Liver (tissue), 9 donors: ENCODE data around the gene TMC2. TPM values are rescaled to one million over a fixed set of nuclear protein-coding genes. Genes with fewer than 3 reads are reported as not detected.

Source experiments
- DNase-seq: peaks from one replicate; pipeline ENCODE4 v3.0.0-alpha.2; 2017; ENCODE audit warnings: low spot score
- H3K27ac ChIP-seq, 2 donors: one replicate each; pipeline ENCODE4 v1.7.0; 2013; ENCODE audit warnings: inconsistent platforms in 2 of 2, low read length in 2 of 2, control low read depth in 1 of 2, low read depth in 1 of 2, mild to moderate bottlenecking in 1 of 2
- H3K27me3 ChIP-seq, 4 donors: one replicate each; pipeline versions ENCODE4 v1.6.1 to v1.7.0; 2013; ENCODE audit warnings: low read length in 3 of 4, inconsistent platforms in 1 of 4, mild to moderate bottlenecking in 1 of 4, moderate library complexity in 1 of 4; ENCODE audit not compliant: control insufficient read depth in 4 of 4, insufficient read depth in 4 of 4
- H3K36me3 ChIP-seq, 4 donors: one replicate each; pipeline versions ENCODE4 v1.6.1 to v1.7.0; 2013; ENCODE audit warnings: low read length in 3 of 4, mild to moderate bottlenecking in 3 of 4, low read depth in 1 of 4, moderate library complexity in 1 of 4; ENCODE audit not compliant: control insufficient read depth in 4 of 4, insufficient read depth in 3 of 4
- H3K4me1 ChIP-seq, 4 donors: one replicate each; pipeline versions ENCODE4 v1.6.1 to v1.7.0; 2013; ENCODE audit warnings: low read length in 3 of 4, mild to moderate bottlenecking in 3 of 4, moderate library complexity in 1 of 4; ENCODE audit not compliant: control insufficient read depth in 4 of 4, insufficient read depth in 4 of 4
- H3K4me3 ChIP-seq, 3 donors: one replicate each; pipeline versions ENCODE4 v1.6.1 to v1.7.0; 2013; ENCODE audit warnings: low read length in 3 of 3, control low read depth in 1 of 3, low read depth in 1 of 3, mild to moderate bottlenecking in 1 of 3
- H3K9ac ChIP-seq, 2 donors: one replicate each; pipeline ENCODE4 v1.7.0; 2013; ENCODE audit warnings: low read length in 2 of 2, mild to moderate bottlenecking in 2 of 2, moderate library complexity in 2 of 2, control low read depth in 1 of 2, low read depth in 1 of 2
- H3K9me3 ChIP-seq, 4 donors: one replicate each; pipeline versions ENCODE4 v1.6.1 to v1.7.0; 2013; ENCODE audit warnings: low read length in 3 of 4; ENCODE audit not compliant: control insufficient read depth in 4 of 4
- ATF3 ChIP-seq: IDR thresholded peaks from 2 replicates; pipeline ENCODE4 v1.6.1; 2016; ENCODE audit warnings: antibody characterized with exemption
- CTCF ChIP-seq: fragments of 150-350 bp; IDR thresholded peaks from 2 replicates; pipeline ENCODE4 v1.5.1; 2017; ENCODE audit warnings: improper control_type of control experiment, low read depth, low read length; ENCODE audit not compliant: missing input control
- EGR1 ChIP-seq, 2 donors: IDR thresholded peaks; 2 replicates each; pipeline ENCODE4 v1.6.1; 2016 to 2018; ENCODE audit warnings: antibody characterized with exemption in 2 of 2, low read depth in 2 of 2
- FOXA1 ChIP-seq: IDR thresholded peaks from 2 replicates; pipeline ENCODE4 v1.6.1; 2016; ENCODE audit warnings: antibody characterized with exemption
- FOXA2 ChIP-seq: IDR thresholded peaks from 2 replicates; pipeline ENCODE4 v1.6.1; 2016; ENCODE audit warnings: antibody characterized with exemption
- GABPA ChIP-seq, 2 donors: IDR thresholded peaks in 1 of 2; conservative IDR thresholded peaks in 1 of 2; 2 replicates each; pipeline ENCODE4 v1.6.1; 2016; ENCODE audit warnings: antibody characterized with exemption in 2 of 2, mild to moderate bottlenecking in 1 of 2, moderate library complexity in 1 of 2
- HNF4A ChIP-seq, 2 donors: conservative IDR thresholded peaks; 2 replicates each; pipeline ENCODE4 v1.6.1; 2016; ENCODE audit warnings: antibody characterized with exemption in 2 of 2, mild to moderate bottlenecking in 2 of 2
- HNF4G ChIP-seq: IDR thresholded peaks from 2 replicates; pipeline ENCODE4 v1.6.1; 2016; ENCODE audit warnings: antibody characterized with exemption
- JUND ChIP-seq, 2 donors: IDR thresholded peaks; 2 replicates each; pipeline ENCODE4 v1.6.1; 2016; ENCODE audit warnings: antibody characterized with exemption in 2 of 2
- MAX ChIP-seq: IDR thresholded peaks from 2 replicates; pipeline ENCODE4 v1.6.1; 2016; ENCODE audit warnings: antibody characterized with exemption
- REST ChIP-seq: IDR thresholded peaks from 2 replicates; pipeline ENCODE4 v1.6.1; 2016; ENCODE audit warnings: antibody characterized with exemption, mild to moderate bottlenecking
- RXRA ChIP-seq, 2 donors: IDR thresholded peaks; 2 replicates each; pipeline ENCODE4 v1.6.1; 2017 to 2018; ENCODE audit warnings: antibody characterized with exemption in 2 of 2, mild to moderate bottlenecking in 1 of 2
- SP1 ChIP-seq: IDR thresholded peaks from 2 replicates; pipeline ENCODE4 v1.6.1; 2018; ENCODE audit warnings: antibody characterized with exemption, mild to moderate bottlenecking
- TAF1 ChIP-seq: conservative IDR thresholded peaks from 2 replicates; pipeline ENCODE4 v1.6.1; 2016; ENCODE audit warnings: antibody characterized with exemption, mild to moderate bottlenecking
- YY1 ChIP-seq: IDR thresholded peaks from 2 replicates; pipeline ENCODE4 v1.6.1; 2016; ENCODE audit warnings: antibody characterized with exemption, mild to moderate bottlenecking
- ZBTB33 ChIP-seq: IDR thresholded peaks from 2 replicates; pipeline ENCODE4 v1.6.1; 2016; ENCODE audit warnings: antibody characterized with exemption
- WGBS: extraction: QIAGEN DNeasy Blood & Tissue Kit; methylation state at CpG from one replicate; pipeline ENCODE4 v1.1.7; 2013; 5-methylcytosine and 5-hydroxymethylcytosine counted together
- polyA plus RNA-seq, 2 donors: library from polyadenylated mRNA; stranded (reverse) in 1 of 2; unstranded in 1 of 2; fragments of 200-250 nt in 1 of 2; fragments of >200 nt in 1 of 2; fragmentation: Nextera tagmentation in 1 of 2; extraction: Ambion mirVana in 1 of 2; gene quantifications; one replicate each; pipeline versions ENCODE4 v1.2.1 to v1.2.3, GENCODE V29; 2013 to 2015
- total RNA-seq, 2 donors: library from RNA; depleted of rRNA; stranded (reverse); fragments of >200 nt; gene quantifications; one replicate each; pipeline ENCODE4 v1.2.3, GENCODE V29; 2014
- donor health status: healthy.
- donor health status: healthy.
- donor health status: healthy.
- donor health status: healthy.
- donor health status: healthy.

The TMC2 gene
- total and polyA plus RNA-seq, 4 donors: not detected

GRCh38 chr20:2671977-2672376 is 135.6 kb downstream of the TMC2 start:
- Histone ChIP-seq H3K4me3 (no peak overlapping the region), H3K27me3 (peaks cover 0 to 3% (median 0%) of the 10 kb centered on the region in 4 donors), H3K4me1 (no peaks in the 10 kb centered on the region), H3K9ac (no peak overlapping the region), H3K9me3 (no peaks in the 10 kb centered on the region), H3K27ac (no peak overlapping the region), H3K36me3 (no peaks in the 10 kb centered on the region)
- no peak for DNase-seq
- TF ChIP-seq FOXA1: no peak
- no peak for TF ChIP-seq ZBTB33
- TF ChIP-seq MAX: no peak
- no peak for TF ChIP-seq JUND (IDR thresholded peaks at IDR 0.05)
- no peak for TF ChIP-seq ATF3
- no peak for TF ChIP-seq EGR1 (IDR thresholded peaks at IDR 0.05; ENCODE audit: low read depth in 2 of 2)
- no peak for TF ChIP-seq SP1
- no peak for TF ChIP-seq YY1
- no peak for TF ChIP-seq HNF4A (conservative IDR thresholded peaks at IDR 0.05)
- no peak for TF ChIP-seq CTCF
- no peak for TF ChIP-seq FOXA2
- TF ChIP-seq REST: no peak
- no peak for TF ChIP-seq HNF4G
- no peak for TF ChIP-seq RXRA (IDR thresholded peaks at IDR 0.05)
- TF ChIP-seq GABPA (IDR thresholded peaks at IDR 0.05 in 1 of 2, conservative IDR thresholded peaks at IDR 0.05 in 1 of 2): no peak
- TF ChIP-seq TAF1: no peak
- WGBS: 21% methylated on average over 4 of the region's 4 CpGs

GRCh38 chr20:2672446-2672845 is 136.1 kb downstream of the TMC2 start:
- Histone ChIP-seq H3K4me1 (no peaks in the 10 kb centered on the region), H3K27me3 (peaks cover 0 to 3% (median 0%) of the 10 kb centered on the region in 4 donors), H3K36me3 (no peaks in the 10 kb centered on the region), H3K9me3 (no peaks in the 10 kb centered on the region), H3K9ac (no peak overlapping the region), H3K27ac (no peak overlapping the region), H3K4me3 (no peak overlapping the region)
- TF ChIP-seq EGR1 (IDR thresholded peaks at IDR 0.05; ENCODE audit: low read depth in 2 of 2) (no peak), HNF4G (no peak)
- 71% methylated on average over 3 of the region's 3 CpGs for WGBS
- DNase-seq: no peak
